KG1 (cell line): ENCODE measurements around the gene SPATA19.
"Not testable (repeated sequence)": the region's sequence is repeated elsewhere in the genome, so short reads cannot be mapped to it uniquely, and the experiment has no call there.

Experiments used
- DNase-seq: peaks from one replicate; lab custom pipeline; 2025; lab: John Stamatoyannopoulos, UW

SPATA19 gene

GRCh38 chr11:133845413-133845812, at the start of gene SPATA19:
TSS of gene SPATA19 (minus strand) at chr11:133845513. CDS start at chr11:133845446, 67 bp downstream.
- no peak for DNase-seq

GRCh38 chr11:133895061-133895479, 49.8 kb upstream of the SPATA19 start:
- no peak for DNase-seq

GRCh38 chr11:133893381-133893780, 48.1 kb upstream of the SPATA19 start:
- no peak for DNase-seq

- DNase-seq = no peak
Observed at GRCh38 chr11:133892584-133893380, 47.5 kb upstream of the SPATA19 start.

- DNase-seq = no peak
Observed at GRCh38 chr11:133892126-133892525, 46.8 kb upstream of the SPATA19 start.

- no peak for DNase-seq
Observed at GRCh38 chr11:133889893-133890292, 44.6 kb upstream of the SPATA19 start.

- no peak for DNase-seq
Observed at GRCh38 chr11:133889188-133889587, 43.9 kb upstream of the SPATA19 start.

GRCh38 chr11:133887692-133888332, 42.5 kb upstream of the SPATA19 start:
- DNase-seq = no peak

- no peak for DNase-seq
Observed at GRCh38 chr11:133886029-133886428, 40.7 kb upstream of the SPATA19 start.

GRCh38 chr11:133872160-133872559, 26.8 kb upstream of the SPATA19 start:
- DNase-seq = no peak

- DNase-seq = no peak
Observed at GRCh38 chr11:133867456-133867855, 22.1 kb upstream of the SPATA19 start.

- no peak for DNase-seq
Observed at GRCh38 chr11:133865466-133865865, 20.2 kb upstream of the SPATA19 start.

GRCh38 chr11:133864756-133865155, 19.4 kb upstream of the SPATA19 start:
- no peak for DNase-seq

GRCh38 chr11:133860151-133860550, 14.8 kb upstream of the SPATA19 start:
- no peak for DNase-seq

GRCh38 chr11:133854330-133854960, 9.1 kb upstream of the SPATA19 start:
- DNase-seq = not testable (repeated sequence)

GRCh38 chr11:133844217-133844616, 1.1 kb downstream of the SPATA19 start:
- DNase-seq = no peak

GRCh38 chr11:133843454-133843987, 1.8 kb downstream of the SPATA19 start:
- DNase-seq = no peak

GRCh38 chr11:133842730-133843129, 2.6 kb downstream of the SPATA19 start:
- no peak for DNase-seq

GRCh38 chr11:133842053-133842452, 3.3 kb downstream of the SPATA19 start:
- DNase-seq = no peak

- no peak for DNase-seq
Observed at GRCh38 chr11:133841279-133842043, 3.9 kb downstream of the SPATA19 start.

- DNase-seq = no peak
Observed at GRCh38 chr11:133840479-133840941, 4.8 kb downstream of the SPATA19 start.
